Keratinocyte (primary cell): Measurements from ENCODE around the gene CBR3. TPM values are rescaled to one million over a fixed set of nuclear protein-coding genes. Genes with fewer than 3 reads are reported as not detected.

Experiments
- DNase-seq: peaks from one replicate; pipeline ENCODE4 v3.0.0-alpha.2; 2011; ENCODE audit warnings: low read depth, missing footprints, low spot score
- FAIRE-seq: peaks from 2 replicates; lab custom pipeline; 2011; peaks lifted over from hg19 to GRCh38; lab: Jason Lieb, UNC
- H2AFZ ChIP-seq: 2 replicates; pipeline ENCODE4 v1.6.0; 2012; ENCODE audit warnings: low read length, control low read depth, inconsistent platforms; ENCODE audit not compliant: control insufficient read depth
- H3K27ac ChIP-seq: 2 replicates; pipeline ENCODE4 v1.5.1; 2011; ENCODE audit warnings: low read length; ENCODE audit not compliant: control insufficient read depth, insufficient read depth
- H3K27me3 ChIP-seq: 3 replicates; pipeline ENCODE4 v1.6.0; 2011; ENCODE audit warnings: low read length; ENCODE audit not compliant: control insufficient read depth, insufficient read depth; ENCODE audit errors: extremely low read depth
- H3K36me3 ChIP-seq, 2 experiments: 2 replicates in 1 of 2; 3 replicates in 1 of 2; pipeline ENCODE4 v1.5.1; 2011; ENCODE audit warnings: low read length in 2 of 2, mild to moderate bottlenecking in 1 of 2; ENCODE audit not compliant: control insufficient read depth in 2 of 2, insufficient read depth in 2 of 2; ENCODE audit errors: extremely low read depth in 1 of 2
- H3K4me1 ChIP-seq: 3 replicates; pipeline ENCODE4 v1.5.1; 2011; ENCODE audit warnings: low read length; ENCODE audit not compliant: control insufficient read depth, insufficient read depth; ENCODE audit errors: extremely low read depth
- H3K4me2 ChIP-seq: 3 replicates; pipeline ENCODE4 v1.6.0; 2011; ENCODE audit warnings: low read depth, low read length; ENCODE audit not compliant: control insufficient read depth, insufficient read depth; ENCODE audit errors: extremely low read depth
- H3K4me3 ChIP-seq, 3 experiments: fragments of 200-600 bp in 1 of 3; sonication (generic) in 1 of 3; 2 replicates in 2 of 3; 3 replicates in 1 of 3; pipeline ENCODE4 v1.5.1; 2011 to 2016; ENCODE audit warnings: low read length in 3 of 3, mild to moderate bottlenecking in 3 of 3, control low read depth in 2 of 3, inconsistent platforms in 1 of 3, low read depth in 1 of 3, mixed read lengths in 1 of 3, mixed run types in 1 of 3, moderate library complexity in 1 of 3; ENCODE audit not compliant: control insufficient read depth in 2 of 3, insufficient read depth in 2 of 3; ENCODE audit errors: extremely low read depth in 1 of 3
- H3K79me2 ChIP-seq: 2 replicates; pipeline ENCODE4 v1.6.0; 2012; ENCODE audit warnings: low read length; ENCODE audit not compliant: control insufficient read depth, insufficient read depth
- H3K9ac ChIP-seq: 3 replicates; pipeline ENCODE4 v1.6.0; 2011; ENCODE audit warnings: low read length; ENCODE audit not compliant: control insufficient read depth, insufficient read depth; ENCODE audit errors: extremely low read depth
- H3K9me1 ChIP-seq: 3 replicates; pipeline ENCODE4 v1.6.0; 2011; ENCODE audit warnings: low read length; ENCODE audit not compliant: control insufficient read depth, insufficient read depth; ENCODE audit errors: extremely low read depth
- H3K9me3 ChIP-seq: 2 replicates; pipeline ENCODE4 v1.5.1; 2012; ENCODE audit warnings: low read depth, low read length; ENCODE audit not compliant: control insufficient read depth
- H4K20me1 ChIP-seq: 3 replicates; pipeline ENCODE4 v1.6.0; 2011; ENCODE audit warnings: low read length; ENCODE audit not compliant: control insufficient read depth, insufficient read depth; ENCODE audit errors: extremely low read depth
- EZH2 ChIP-seq: IDR thresholded peaks from one replicate; pipeline ENCODE4 v1.6.1; 2012; ENCODE audit warnings: inconsistent platforms, mild to moderate bottlenecking, low read length, moderate library complexity
- dilution Hi-C: fragments of 300-500 bp; cut with MboI; formaldehyde crosslinking; loops from one replicate; pipeline ENCODE4 v1.7.0; 2020; ENCODE audit warnings: low sequenced_read_pairs; ENCODE audit not compliant: extremely low pct_ligation_motif_present
- polyA minus RNA-seq, 3 experiments: library from RNA; depleted of rRNA, polyadenylated mRNA; stranded (reverse); fragments of >200 nt; gene quantifications; 1 replicate in 1 of 3; 2 replicates in 1 of 3; 3 replicates in 1 of 3; pipeline ENCODE4 v1.2.3, GENCODE V29; 2011
- polyA plus RNA-seq, 5 experiments: library from polyadenylated mRNA; depleted of rRNA in 3 of 5; stranded (reverse) in 3 of 5; stranded (forward) in 1 of 5; unstranded in 1 of 5; fragments of >200 nt; gene quantifications; 1 replicate in 1 of 5; 2 replicates in 3 of 5; 3 replicates in 1 of 5; pipeline versions ENCODE4 v1.2.1 to v1.2.3, GENCODE V29; 2011 to 2012; ENCODE audit warnings: missing spikeins in 2 of 5, low read depth in 1 of 5, low replicate concordance in 1 of 5
- TF ChIP-seq, protein P1 (sequence below), 3 experiments: IDR thresholded peaks in 1 of 3; conservative IDR thresholded peaks in 1 of 3; optimal IDR thresholded peaks in 1 of 3; 2 replicates in 2 of 3; 3 replicates in 1 of 3; pipeline versions ENCODE3 to v1.5.1; 2011; ENCODE audit warnings: low read length in 3 of 3, mild to moderate bottlenecking in 3 of 3, moderate library complexity in 2 of 3, control low read depth in 1 of 3, inconsistent platforms in 1 of 3; ENCODE audit not compliant: insufficient read depth in 2 of 3; ENCODE audit errors: extremely low read depth in 1 of 3

Gene CBR3
- polyA plus RNA-seq: 0.70 to 1.8 TPM (median 1.3 TPM) in 3 replicates
- polyA plus RNA-seq (2011; ENCODE audit: low read depth): not detected
- polyA plus RNA-seq (2011; cell fraction: cytosol; rRNA removed): 0.34 and 0.47 TPM in 2 replicates
- polyA plus RNA-seq (2011; cell fraction: nucleus; rRNA removed): 0.16 TPM in 1 of 2 replicates, not detected in the other
- 0.90 and 2.8 TPM in 2 replicates for polyA plus RNA-seq (2012; ENCODE audit: low replicate concordance)
- 0.62 to 0.77 TPM in 2 of 3 replicates, not detected in the other for polyA minus RNA-seq
- polyA minus RNA-seq (2011; cell fraction: cytosol; rRNA and poly(A)+ RNA removed): not detected
- 0.42 TPM in 1 of 2 replicates, not detected in the other for polyA minus RNA-seq (2011; cell fraction: nucleus; rRNA and poly(A)+ RNA removed)

- FAIRE-seq (no peak), DNase-seq (no peak)
- H3K9me1 ChIP-seq: no peaks in the 10 kb centered on the region
Observed at GRCh38 chr21:36134803-36135390, at the start of gene CBR3. Gene CBR3 (plus strand): TSS chr21:36135079. CDS start chr21:36135193, 114 bp downstream.

DNA sequence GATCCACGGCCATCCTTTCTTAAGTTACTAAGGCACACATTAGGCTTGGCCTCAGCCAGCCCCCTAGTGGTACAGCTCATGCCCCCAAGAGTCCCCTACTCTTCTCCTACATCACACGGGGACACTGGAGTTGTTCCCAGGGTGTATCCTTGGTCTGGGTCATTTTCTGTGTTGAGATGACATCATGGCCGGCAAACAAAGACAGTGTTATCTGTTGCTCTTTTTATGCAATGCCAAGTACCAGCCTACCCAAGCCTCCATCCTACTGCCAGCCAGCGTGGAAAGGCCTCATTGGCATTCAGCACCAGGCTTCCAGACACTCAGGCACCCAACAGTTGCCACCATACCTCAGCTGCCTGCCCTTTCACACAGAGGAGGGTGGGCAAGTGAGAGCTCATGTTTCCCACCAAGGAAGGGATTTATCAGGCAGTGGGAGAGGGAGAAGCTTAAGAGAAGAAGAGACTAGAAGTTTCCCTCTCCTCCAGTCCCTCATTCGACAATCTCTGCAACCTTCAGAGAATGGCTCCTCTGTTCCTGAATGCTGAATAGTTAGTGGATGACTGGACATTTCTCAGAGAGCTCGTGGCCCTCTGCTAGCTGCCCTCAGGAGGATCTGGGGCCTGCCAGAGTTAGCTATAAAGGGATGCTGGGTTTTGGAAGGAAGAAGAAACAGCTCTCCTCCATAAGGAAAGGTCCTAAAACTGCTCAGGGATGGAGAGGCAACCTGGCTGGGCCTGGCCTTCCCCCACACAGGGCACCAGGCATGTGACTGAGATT is 47.3 kb upstream of the CBR3 start:
- H2AFZ ChIP-seq: peak overlapping the region; percentile 46

More at GRCh38 chr21:36134803-36135390, at the start of gene CBR3:
- H3K36me3 ChIP-seq: no peaks in the 10 kb centered on the region
- TF ChIP-seq, protein P1, sequence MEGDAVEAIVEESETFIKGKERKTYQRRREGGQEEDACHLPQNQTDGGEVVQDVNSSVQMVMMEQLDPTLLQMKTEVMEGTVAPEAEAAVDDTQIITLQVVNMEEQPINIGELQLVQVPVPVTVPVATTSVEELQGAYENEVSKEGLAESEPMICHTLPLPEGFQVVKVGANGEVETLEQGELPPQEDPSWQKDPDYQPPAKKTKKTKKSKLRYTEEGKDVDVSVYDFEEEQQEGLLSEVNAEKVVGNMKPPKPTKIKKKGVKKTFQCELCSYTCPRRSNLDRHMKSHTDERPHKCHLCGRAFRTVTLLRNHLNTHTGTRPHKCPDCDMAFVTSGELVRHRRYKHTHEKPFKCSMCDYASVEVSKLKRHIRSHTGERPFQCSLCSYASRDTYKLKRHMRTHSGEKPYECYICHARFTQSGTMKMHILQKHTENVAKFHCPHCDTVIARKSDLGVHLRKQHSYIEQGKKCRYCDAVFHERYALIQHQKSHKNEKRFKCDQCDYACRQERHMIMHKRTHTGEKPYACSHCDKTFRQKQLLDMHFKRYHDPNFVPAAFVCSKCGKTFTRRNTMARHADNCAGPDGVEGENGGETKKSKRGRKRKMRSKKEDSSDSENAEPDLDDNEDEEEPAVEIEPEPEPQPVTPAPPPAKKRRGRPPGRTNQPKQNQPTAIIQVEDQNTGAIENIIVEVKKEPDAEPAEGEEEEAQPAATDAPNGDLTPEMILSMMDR (optimal IDR thresholded peaks at IDR 0.05 in 1 of 3, IDR thresholded peaks at IDR 0.05 in 1 of 3, conservative IDR thresholded peaks at IDR 0.05 in 1 of 3; ENCODE audit: extremely low read depth in 1 of 3, insufficient read depth in 2 of 3, low read length in 3 of 3): no peak
- no peak for TF ChIP-seq EZH2
- no peaks in the 10 kb centered on the region for H3K79me2 ChIP-seq
- dilution Hi-C loops: no loop called here
- peaks cover 21% of the 10 kb centered on the region for H3K4me1 ChIP-seq
- peak within 1 kb of the TSS; percentile 78 for H3K27ac ChIP-seq
- peak within 1 kb of the TSS; percentile 81 for H3K9ac ChIP-seq
- H3K4me2 ChIP-seq: peak within 1 kb of the TSS; percentile 91
- no peaks in the 10 kb centered on the region for H3K27me3 ChIP-seq
- peak within 1 kb of the TSS; percentile 36 to 91 (median 76) for H3K4me3 ChIP-seq
- peak within 1 kb of the TSS; percentile 90 for H2AFZ ChIP-seq
- H3K9me3 ChIP-seq: no peaks in the 10 kb centered on the region
- no peaks in the 10 kb centered on the region for H4K20me1 ChIP-seq

More for the DNA sequence above, 47.3 kb upstream of the CBR3 start:
- no peaks in the 10 kb centered on the region for H3K27me3 ChIP-seq
- H3K9ac ChIP-seq: no peak overlapping the region
- no peak overlapping the region for H3K4me3 ChIP-seq
- H3K4me1 ChIP-seq: peaks cover 21% of the 10 kb centered on the region
- no peak for TF ChIP-seq EZH2
- TF ChIP-seq, protein P1 (optimal IDR thresholded peaks at IDR 0.05 in 1 of 3, IDR thresholded peaks at IDR 0.05 in 1 of 3, conservative IDR thresholded peaks at IDR 0.05 in 1 of 3; ENCODE audit: extremely low read depth in 1 of 3, insufficient read depth in 2 of 3, low read length in 3 of 3): no peak
- dilution Hi-C loops: no loop called here
- DNase-seq (no peak), FAIRE-seq (peak; percentile 51)
- no peaks in the 10 kb centered on the region for H3K9me1 ChIP-seq
- no peak overlapping the region for H3K27ac ChIP-seq
- H3K36me3 ChIP-seq: no peaks in the 10 kb centered on the region
- no peaks in the 10 kb centered on the region for H3K9me3 ChIP-seq
- H4K20me1 ChIP-seq: no peaks in the 10 kb centered on the region
- no peak overlapping the region for H3K4me2 ChIP-seq
- H3K79me2 ChIP-seq: no peaks in the 10 kb centered on the region
